NCI-H1092 treated with DMSO at 0.1 percent for 48 hours (cell line): ENCODE measurements around the gene NOTO.
"Not testable (repeated sequence)": the region's sequence is repeated elsewhere in the genome, so short reads cannot be mapped to it uniquely, and the experiment has no call there.

Experiments
- DNase-seq: peaks from one replicate; lab custom pipeline; 2025; lab: John Stamatoyannopoulos, UW

The NOTO gene

GRCh38 chr2:73202156-73203054 lies at the start of gene NOTO:
Gene NOTO (plus strand): TSS chr2:73202574. CDS start chr2:73202667, 93 bp downstream.
- no peak for DNase-seq

- DNase-seq, result peak; percentile 2
Observed at GRCh38 chr2:73156539-73157124, 45.7 kb upstream of the NOTO start.

- no peak for DNase-seq
Observed at GRCh38 chr2:73162856-73163391, 39.5 kb upstream of the NOTO start.

GRCh38 chr2:73163483-73164367 lies 38.6 kb upstream of the NOTO start:
- peak; percentile 36 for DNase-seq

- DNase-seq, result not testable (repeated sequence)
Observed at GRCh38 chr2:73165978-73166377, 36.4 kb upstream of the NOTO start.

- DNase-seq, result not testable (repeated sequence)
Observed at GRCh38 chr2:73166813-73167212, 35.6 kb upstream of the NOTO start.

- not testable (repeated sequence) for DNase-seq
Observed at GRCh38 chr2:73168348-73168747, 34.0 kb upstream of the NOTO start.

- not testable (repeated sequence) for DNase-seq
Observed at GRCh38 chr2:73170341-73170740, 32.0 kb upstream of the NOTO start.

GRCh38 chr2:73172963-73173362 lies 29.4 kb upstream of the NOTO start:
- no peak for DNase-seq

- DNase-seq, result no peak
Observed at GRCh38 chr2:73173781-73174180, 28.6 kb upstream of the NOTO start.

GRCh38 chr2:73174244-73174643 lies 28.1 kb upstream of the NOTO start:
- DNase-seq, result no peak

GRCh38 chr2:73174941-73175662 lies 27.3 kb upstream of the NOTO start:
- DNase-seq, result no peak

- peak; percentile 24 for DNase-seq
Observed at GRCh38 chr2:73175663-73176204, 26.6 kb upstream of the NOTO start.

- DNase-seq, result no peak
Observed at GRCh38 chr2:73176205-73176880, 26.0 kb upstream of the NOTO start.

GRCh38 chr2:73176881-73177644 lies 25.3 kb upstream of the NOTO start:
- DNase-seq, result peak; percentile 70

GRCh38 chr2:73177645-73178255 lies 24.6 kb upstream of the NOTO start:
- no peak for DNase-seq

GRCh38 chr2:73185965-73186364 lies 16.4 kb upstream of the NOTO start:
- DNase-seq, result no peak

- no peak for DNase-seq
Observed at GRCh38 chr2:73187549-73187948, 14.8 kb upstream of the NOTO start.

- DNase-seq, result no peak
Observed at GRCh38 chr2:73197579-73197978, 4.8 kb upstream of the NOTO start.
